GM18526 (cell line): ENCODE results near the gene EMC9.

Source experiments
- POLR2A ChIP-seq: IDR thresholded peaks from 3 replicates; pipeline ENCODE4 v1.6.1; 2011; ENCODE audit not compliant: insufficient read length; ENCODE audit errors: extremely low read depth

EMC9 gene

GRCh38 chr14:24132061-24132685 is 9.2 kb downstream of the EMC9 start:
- TF ChIP-seq POLR2A: no peak

GRCh38 chr14:24131549-24131966 is 9.8 kb downstream of the EMC9 start:
- TF ChIP-seq POLR2A: no peak

- no peak for TF ChIP-seq POLR2A
These were observed 10.5 kb downstream of the EMC9 start for GRCh38 chr14:24130717-24131548.

- TF ChIP-seq POLR2A: no peak
These were observed 11.0 kb downstream of the EMC9 start, which contains the start of gene FITM1 for GRCh38 chr14:24130380-24130716. FITM1 (plus strand) TSS chr14:24130659; CDS start chr14:24131564, 905 bp downstream.

- TF ChIP-seq POLR2A: no peak
These were observed 11.9 kb downstream of the EMC9 start for GRCh38 chr14:24129410-24129998.

- no peak for TF ChIP-seq POLR2A
These were observed 13.7 kb downstream of the EMC9 start for GRCh38 chr14:24127673-24128072.

GRCh38 chr14:24126939-24127338 is 14.5 kb downstream of the EMC9 start:
- TF ChIP-seq POLR2A: no peak

GRCh38 chr14:24123424-24124417 is 17.7 kb downstream of the EMC9 start:
- no peak for TF ChIP-seq POLR2A

- TF ChIP-seq POLR2A: no peak
These were observed 18.5 kb downstream of the EMC9 start for GRCh38 chr14:24122898-24123297.

GRCh38 chr14:24122416-24122815 is 19.0 kb downstream of the EMC9 start:
- TF ChIP-seq POLR2A: no peak

- TF ChIP-seq POLR2A: no peak
These were observed 20.2 kb downstream of the EMC9 start for GRCh38 chr14:24121210-24121609.

- TF ChIP-seq POLR2A: no peak
These were observed 21.7 kb downstream of the EMC9 start for GRCh38 chr14:24119691-24120090.

GRCh38 chr14:24117179-24117578 is 24.2 kb downstream of the EMC9 start:
- TF ChIP-seq POLR2A: no peak

GRCh38 chr14:24116128-24116814 is 25.1 kb downstream of the EMC9 start:
- TF ChIP-seq POLR2A: no peak

GRCh38 chr14:24115422-24116127 is 25.8 kb downstream of the EMC9 start:
- no peak for TF ChIP-seq POLR2A
